ENCODE results near the gene RGL3. TPM values are rescaled to one million over a fixed set of nuclear protein-coding genes. Genes with fewer than 3 reads are reported as not detected.

Gene RGL3
- total and polyA plus RNA-seq, 2 of the 4 experiments (the other 2 are of a cell fraction), result 0.18 to 0.62 TPM

DNA sequence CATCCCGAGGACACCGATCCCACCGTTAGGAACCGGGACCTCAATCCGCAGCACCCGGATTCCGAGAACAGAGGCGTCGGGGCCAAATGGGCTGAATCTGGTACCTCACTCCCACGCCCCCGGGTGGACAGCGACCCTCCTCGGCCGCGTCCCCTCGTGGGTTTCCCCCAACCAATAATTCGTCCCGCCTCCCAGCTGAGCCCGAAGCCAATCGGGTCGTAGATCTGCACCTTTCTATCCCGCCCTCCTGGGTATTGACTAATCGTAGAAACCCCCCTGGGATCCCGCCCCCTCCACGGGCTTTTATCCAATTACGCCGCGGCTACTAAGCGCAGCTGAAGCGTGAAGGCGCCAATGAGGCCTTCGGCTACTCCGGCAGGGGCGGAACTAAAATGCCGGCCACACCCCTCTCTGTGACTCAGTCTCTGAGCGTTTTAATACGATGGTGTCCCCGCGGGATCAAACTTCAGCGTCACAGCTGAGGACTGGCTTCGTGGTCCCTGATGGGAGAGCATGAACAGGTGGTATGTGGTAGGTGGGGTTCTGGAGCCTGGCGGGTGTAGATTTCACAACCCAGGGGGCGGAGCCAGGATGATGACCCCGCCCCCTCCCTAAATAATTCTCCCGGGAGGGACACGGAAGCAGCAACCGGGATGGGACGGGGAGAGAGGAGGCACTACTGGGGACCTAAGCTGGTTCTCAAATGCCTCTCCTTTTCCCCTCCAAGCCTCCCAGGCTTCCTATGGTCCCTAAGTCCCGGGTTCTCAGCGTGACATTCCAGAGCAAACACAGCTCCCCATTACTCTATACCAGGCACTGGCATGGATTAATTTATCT lies 72.8 kb downstream of the RGL3 start, which contains the start of the genes CCDC159 and TMEM205:
CCDC159 (plus strand) TSS at position 416 of the 837 bp plus-strand sequence; CDS start at position 504, 88 bp downstream.
TMEM205 (minus strand) TSS at position 165 of the 837 bp plus-strand sequence. CDS start 649 bp downstream, outside the sequence.
- intact Hi-C loops (cut with micrococcal nuclease), result loop anchor here (1.0 kb wide), 1 partner anchor 89 kb away; the partner anchor contains the start of genes ODAD3 and PRKCSH
- TF ChIP-seq MXI1 (IDR thresholded peaks at IDR 0.05; ENCODE audit: borderline replicate concordance, low read depth, low read length) (0 out of 2 replicates have a peak, but pooled peaks have one; percentile 9), CHD1 (IDR thresholded peaks at IDR 0.05; ENCODE audit: low read depth, low read length) (no peak), NFE2L2 (IDR thresholded peaks at IDR 0.05; ENCODE audit: low read depth, low read length) (no peak; the same call in 1 of the 2 replicates), POLR2A (IDR thresholded peaks at IDR 0.05; ENCODE audit: low read depth, low read length) (peak; percentile 67), MAFK (IDR thresholded peaks at IDR 0.05; ENCODE audit: low read depth, low read length) (no peak), BHLHE40 (IDR thresholded peaks at IDR 0.05; ENCODE audit: low read depth, low read length) (no peak), MAZ (IDR thresholded peaks at IDR 0.05; ENCODE audit: borderline replicate concordance, low read depth, low read length) (peak; percentile 29; the same call in 1 of the 2 replicates), RFX5 (IDR thresholded peaks at IDR 0.05; ENCODE audit: low read depth, low read length) (no peak; the same call in 1 of the 2 replicates), RCOR1 (IDR thresholded peaks at IDR 0.05; ENCODE audit: insufficient replicate concordance, low read length) (peak; percentile 84), FOS (IDR thresholded peaks at IDR 0.05; ENCODE audit: low read depth, low read length) (peak; percentile 37; the same call in 1 of the 2 replicates), CEBPB (IDR thresholded peaks at IDR 0.05; ENCODE audit: low read depth, low read length) (peak; percentile 96), SMC3 (IDR thresholded peaks at IDR 0.05; ENCODE audit: low read depth, low read length) (no peak)
- TF ChIP-seq, protein P1, sequence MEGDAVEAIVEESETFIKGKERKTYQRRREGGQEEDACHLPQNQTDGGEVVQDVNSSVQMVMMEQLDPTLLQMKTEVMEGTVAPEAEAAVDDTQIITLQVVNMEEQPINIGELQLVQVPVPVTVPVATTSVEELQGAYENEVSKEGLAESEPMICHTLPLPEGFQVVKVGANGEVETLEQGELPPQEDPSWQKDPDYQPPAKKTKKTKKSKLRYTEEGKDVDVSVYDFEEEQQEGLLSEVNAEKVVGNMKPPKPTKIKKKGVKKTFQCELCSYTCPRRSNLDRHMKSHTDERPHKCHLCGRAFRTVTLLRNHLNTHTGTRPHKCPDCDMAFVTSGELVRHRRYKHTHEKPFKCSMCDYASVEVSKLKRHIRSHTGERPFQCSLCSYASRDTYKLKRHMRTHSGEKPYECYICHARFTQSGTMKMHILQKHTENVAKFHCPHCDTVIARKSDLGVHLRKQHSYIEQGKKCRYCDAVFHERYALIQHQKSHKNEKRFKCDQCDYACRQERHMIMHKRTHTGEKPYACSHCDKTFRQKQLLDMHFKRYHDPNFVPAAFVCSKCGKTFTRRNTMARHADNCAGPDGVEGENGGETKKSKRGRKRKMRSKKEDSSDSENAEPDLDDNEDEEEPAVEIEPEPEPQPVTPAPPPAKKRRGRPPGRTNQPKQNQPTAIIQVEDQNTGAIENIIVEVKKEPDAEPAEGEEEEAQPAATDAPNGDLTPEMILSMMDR (conservative IDR thresholded peaks at IDR 0.05; ENCODE audit: low read depth, low read length), result 0 out of 2 replicates have a peak, but pooled peaks have one; percentile 22
- TF ChIP-seq, protein P2, sequence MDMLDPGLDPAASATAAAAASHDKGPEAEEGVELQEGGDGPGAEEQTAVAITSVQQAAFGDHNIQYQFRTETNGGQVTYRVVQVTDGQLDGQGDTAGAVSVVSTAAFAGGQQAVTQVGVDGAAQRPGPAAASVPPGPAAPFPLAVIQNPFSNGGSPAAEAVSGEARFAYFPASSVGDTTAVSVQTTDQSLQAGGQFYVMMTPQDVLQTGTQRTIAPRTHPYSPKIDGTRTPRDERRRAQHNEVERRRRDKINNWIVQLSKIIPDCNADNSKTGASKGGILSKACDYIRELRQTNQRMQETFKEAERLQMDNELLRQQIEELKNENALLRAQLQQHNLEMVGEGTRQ (IDR thresholded peaks at IDR 0.05; ENCODE audit: low read depth, low read length), result 0 out of 2 replicates have a peak, but pooled peaks have one; percentile 29

More for the DNA sequence above, 72.8 kb downstream of the RGL3 start, which contains the start of the genes CCDC159 and TMEM205:
- Histone ChIP-seq H2AFZ (replicated peaks; ENCODE audit: low read length, poor library complexity) (peak within 1 kb of the TSS; percentile 97), H4K20me1 (ENCODE audit: insufficient read depth, low read length) (peaks cover 9% of the 10 kb centered on the region; the same call in 1 of the 2 replicates), H4K8ac (ENCODE audit: low read depth in 2 of 2, low read length in 2 of 2) (peak within 1 kb of the TSS; percentile 84 to 92), H2BK120ac (ENCODE audit: low read depth, low read length) (peak within 1 kb of the TSS; percentile 83), H2BK15ac (ENCODE audit: low read depth, low read length) (peak within 1 kb of the TSS; percentile 53), H2AK9ac (replicated peaks; ENCODE audit: low read depth, low read length, poor library complexity) (peak within 1 kb of the TSS; percentile 87), H3K27ac (ENCODE audit: insufficient read depth, low read length) (peak within 1 kb of the TSS; percentile 80), H4K91ac (ENCODE audit: insufficient read depth, low read depth, low read length) (peak within 1 kb of the TSS; percentile 87), H3K4me3 (ENCODE audit: insufficient read depth, low read depth, low read length) (peak within 1 kb of the TSS; percentile 73), H3K23ac (ENCODE audit: low read depth, low read length) (peak within 1 kb of the TSS; percentile 83; the same call in 1 of the 2 replicates), H4K5ac (ENCODE audit: low read depth, low read length) (peak within 1 kb of the TSS; percentile 59), H3K4me2 (ENCODE audit: low read depth, low read length) (peak within 1 kb of the TSS; percentile 79), H3K36me3 (ENCODE audit: control insufficient read depth, insufficient read depth, low read length) (0 out of 2 replicates have a peak, but pooled peaks cover 1% of the 10 kb centered on the region), H3K4me1 (ENCODE audit: control insufficient read depth, insufficient read depth, low read length) (peaks cover 8% of the 10 kb centered on the region), H3K79me1 (ENCODE audit: low read depth in 1 of 2, low read length in 2 of 2) (peaks cover 10 to 23% of the 10 kb centered on the region in 2 experiments; a peak in 3 of 4 replicates), H3K4ac (ENCODE audit: low read depth, low read length) (peak within 1 kb of the TSS; percentile 94), H3K14ac (replicated peaks; ENCODE audit: low read depth, low read length) (peak within 1 kb of the TSS; percentile 93), H3K56ac (ENCODE audit: extremely low read depth, insufficient read depth, low read length) (peak within 1 kb of the TSS; percentile 81), H2AK5ac (ENCODE audit: low read depth, low read length) (peak within 1 kb of the TSS; percentile 89), H3K9me1 (ENCODE audit: insufficient read depth, low read length) (peaks cover 5% of the 10 kb centered on the region), H2BK5ac (ENCODE audit: low read depth, low read length, poor library complexity, severe bottlenecking) (peak within 1 kb of the TSS; percentile 68), H3K18ac (ENCODE audit: low read depth, low read length) (peak within 1 kb of the TSS; percentile 40), H3K9ac (ENCODE audit: low read depth, low read length) (peak within 1 kb of the TSS; percentile 83), H3K9me3 (ENCODE audit: control insufficient read depth, insufficient read depth, low read length) (peaks cover 8% of the 10 kb centered on the region; the same call in 1 of the 2 replicates), H3K27me3 (ENCODE audit: control insufficient read depth, insufficient read depth, low read length) (no peaks in the 10 kb centered on the region), H2BK20ac (ENCODE audit: low read depth, low read length) (peak within 1 kb of the TSS; percentile 73)
- ChIA-PET POLR2A (ENCODE audit: unreplicated experiment) (interaction anchor here (0.6 kb wide), 1 partner anchor 68 kb away, joined by 6 read pairs; no protein-coding TSS in a partner anchor), CTCF (interaction anchor here (0.5 to 1.3 kb wide), 2 partner anchors 37 to 45 kb away, joined by 4 to 5 read pairs; no protein-coding TSS in a partner anchor)
- dilution Hi-C loops (cut with HindIII; ENCODE audit: low sequenced_read_pairs, unreplicated experiment), result no loop called here
- DNase-seq, result peak; percentile 99
- peak; percentile 96 for ATAC-seq (ENCODE audit: low read depth)
- no TSS peak for BruUV-seq (replicated peaks)
- in situ Hi-C loops (cut with MboI; ENCODE audit: low sequenced_read_pairs), result no loop called here
- WGBS, 2 experiments (ENCODE audit: extremely low coverage in 2 of 2, insufficient read length in 1 of 2), result 0% methylated on average over 11 of the region's 50 CpGs; no CpG with 5 or more reads in 1 of the 2 experiments

Data from IMR-90 (cell line).